ENCODE measurements around the gene AP1G2.

Gene AP1G2

GRCh38 chr14:23536494-23536893, 31.1 kb downstream of the AP1G2 start:
- H3K9me3 ChIP-seq (ENCODE audit: control insufficient read depth, low read length): no peaks in the 10 kb centered on the region
- H3K79me2 ChIP-seq: peaks cover 17% of the 10 kb centered on the region
- no peak overlapping the region for H2AFZ ChIP-seq
- no peak for TF ChIP-seq CTCF (IDR thresholded peaks at IDR 0.05)
- H3K9ac ChIP-seq: no peak overlapping the region
- H3K27me3 ChIP-seq (ENCODE audit: control insufficient read depth, insufficient read depth, low read length): no peaks in the 10 kb centered on the region
- H3K27ac ChIP-seq: no peak overlapping the region
- no peak overlapping the region for H3K4me2 ChIP-seq (ENCODE audit: low read length)
- no peaks in the 10 kb centered on the region for H3K36me3 ChIP-seq (ENCODE audit: control insufficient read depth, insufficient read depth, low read length)
- no peak overlapping the region for H3K4me3 ChIP-seq (ENCODE audit: low read depth, low read length)
- peaks cover 20% of the 10 kb centered on the region for H3K4me1 ChIP-seq

- Histone ChIP-seq H3K36me3 (ENCODE audit: control insufficient read depth, insufficient read depth, low read length) (no peaks in the 10 kb centered on the region), H3K4me3 (ENCODE audit: low read depth, low read length) (no peak overlapping the region), H3K9me3 (ENCODE audit: control insufficient read depth, low read length) (no peaks in the 10 kb centered on the region), H3K9ac (no peak overlapping the region), H3K79me2 (peaks cover 15% of the 10 kb centered on the region), H3K27me3 (ENCODE audit: control insufficient read depth, insufficient read depth, low read length) (no peaks in the 10 kb centered on the region), H2AFZ (no peak overlapping the region), H3K27ac (no peak overlapping the region), H3K4me2 (ENCODE audit: low read length) (no peak overlapping the region), H3K4me1 (peaks cover 26% of the 10 kb centered on the region)
- no peak for TF ChIP-seq CTCF (IDR thresholded peaks at IDR 0.05)
These were observed 31.6 kb downstream of the AP1G2 start for GRCh38 chr14:23535943-23536342.

- Histone ChIP-seq H3K27me3 (ENCODE audit: control insufficient read depth, insufficient read depth, low read length) (no peaks in the 10 kb centered on the region), H3K9ac (no peak overlapping the region), H3K79me2 (peaks cover 15% of the 10 kb centered on the region), H3K36me3 (ENCODE audit: control insufficient read depth, insufficient read depth, low read length) (no peaks in the 10 kb centered on the region), H3K4me3 (ENCODE audit: low read depth, low read length) (no peak overlapping the region), H3K4me1 (peaks cover 36% of the 10 kb centered on the region), H3K9me3 (ENCODE audit: control insufficient read depth, low read length) (no peaks in the 10 kb centered on the region), H3K27ac (no peak overlapping the region), H3K4me2 (ENCODE audit: low read length) (no peak overlapping the region), H2AFZ (no peak overlapping the region)
- no peak for TF ChIP-seq CTCF (IDR thresholded peaks at IDR 0.05)
These were observed 33.7 kb downstream of the AP1G2 start for GRCh38 chr14:23533652-23534435.

- H3K9me3 ChIP-seq (ENCODE audit: control insufficient read depth, low read length): no peaks in the 10 kb centered on the region
- no peak overlapping the region for H3K27ac ChIP-seq
- H3K27me3 ChIP-seq (ENCODE audit: control insufficient read depth, insufficient read depth, low read length): no peaks in the 10 kb centered on the region
- no peaks in the 10 kb centered on the region for H3K36me3 ChIP-seq (ENCODE audit: control insufficient read depth, insufficient read depth, low read length)
- no peak overlapping the region for H2AFZ ChIP-seq
- peaks cover 41% of the 10 kb centered on the region for H3K4me1 ChIP-seq
- peaks cover 15% of the 10 kb centered on the region for H3K79me2 ChIP-seq
- H3K9ac ChIP-seq: no peak overlapping the region
- H3K4me3 ChIP-seq (ENCODE audit: low read depth, low read length): no peak overlapping the region
- no peak overlapping the region for H3K4me2 ChIP-seq (ENCODE audit: low read length)
- TF ChIP-seq CTCF (IDR thresholded peaks at IDR 0.05): no peak
These were observed 34.9 kb downstream of the AP1G2 start for GRCh38 chr14:23532658-23533057.

DNA sequence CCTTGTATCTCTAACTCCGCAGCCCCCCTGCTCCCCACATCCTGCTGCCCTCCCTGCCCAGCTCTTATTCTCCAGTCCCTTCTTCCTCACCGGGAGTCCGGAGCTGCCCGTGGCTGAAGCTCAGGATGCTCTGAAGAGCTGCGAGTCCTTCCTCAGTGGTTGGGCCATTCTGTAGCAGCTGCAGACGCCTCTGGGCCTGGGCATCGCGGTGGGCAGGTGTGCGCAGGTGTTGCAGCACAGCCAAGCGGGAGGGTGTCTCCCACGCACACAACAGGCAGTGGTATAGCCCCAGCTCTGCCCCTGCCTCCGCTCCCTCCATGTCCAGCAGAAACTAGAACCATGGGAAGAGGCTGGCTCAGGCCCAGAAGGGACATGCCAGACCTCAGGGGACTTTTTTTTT, 36.2 kb downstream of the AP1G2 start:
- Histone ChIP-seq H3K4me3 (ENCODE audit: low read depth, low read length) (no peak overlapping the region), H3K9ac (no peak overlapping the region), H3K79me2 (peaks cover 15% of the 10 kb centered on the region), H3K27me3 (ENCODE audit: control insufficient read depth, insufficient read depth, low read length) (no peaks in the 10 kb centered on the region), H2AFZ (no peak overlapping the region), H3K9me3 (ENCODE audit: control insufficient read depth, low read length) (no peaks in the 10 kb centered on the region), H3K36me3 (ENCODE audit: control insufficient read depth, insufficient read depth, low read length) (no peaks in the 10 kb centered on the region), H3K4me2 (ENCODE audit: low read length) (no peak overlapping the region), H3K4me1 (peaks cover 48% of the 10 kb centered on the region), H3K27ac (peak overlapping the region; percentile 89)
- no peak for TF ChIP-seq CTCF (IDR thresholded peaks at IDR 0.05)
